HG03060 (cell line): Measurements from ENCODE around the gene ARID3B.
A peak's percentile ranks its signal among the peaks of the same experiment; 100 is the strongest.
"Not testable (repeated sequence)": the region's sequence is repeated elsewhere in the genome, so short reads cannot be mapped to it uniquely, and the experiment has no call there.

Experiments used
- ATAC-seq: cut with Tn5 transposase; IDR thresholded peaks from one replicate; pipeline ENCODE4 v1.9.1; 2021; ENCODE audit warnings: low read depth, moderate number of reproducible peaks; ENCODE audit not compliant: unreplicated experiment

The ARID3B gene

GRCh38 chr15:74565381-74566085 lies 24.5 kb downstream of the ARID3B start:
- no peak for ATAC-seq

DNA sequence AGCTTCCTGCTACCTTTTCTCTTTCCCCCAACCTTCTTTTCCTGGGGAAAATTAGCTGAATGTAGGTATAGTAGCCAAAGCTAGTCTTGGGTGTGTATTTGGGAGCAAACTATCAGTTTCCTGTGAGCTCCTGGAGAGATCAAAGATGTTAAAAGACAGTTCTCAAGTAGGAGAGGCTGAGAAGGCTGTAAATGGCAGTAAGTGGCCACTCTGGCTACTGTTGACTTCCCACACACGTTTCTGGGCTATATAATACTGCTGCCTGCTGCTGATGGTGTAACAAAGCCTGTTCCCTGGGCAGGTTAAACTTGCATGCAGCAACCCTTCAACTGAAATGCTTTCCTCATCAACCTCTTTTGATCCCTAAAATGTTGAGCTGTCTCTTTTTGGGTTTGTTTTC lies 27.6 kb downstream of the ARID3B start:
- no peak for ATAC-seq

DNA sequence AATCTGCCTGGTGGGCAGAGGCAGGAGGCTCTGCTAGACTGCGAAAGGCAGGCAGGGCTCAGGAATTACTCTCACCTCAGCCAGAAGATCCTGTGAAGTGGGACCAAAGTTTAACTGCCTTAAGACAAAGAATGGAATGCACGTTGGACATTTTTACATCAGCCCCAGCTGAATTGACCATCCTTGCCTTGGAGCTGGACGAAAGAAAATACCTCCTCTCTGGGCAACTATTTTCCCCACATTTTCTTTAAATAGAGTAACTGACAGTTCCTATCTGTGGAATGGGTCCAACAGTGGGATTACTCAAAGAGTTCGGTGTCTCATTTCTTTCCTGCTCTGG lies 28.7 kb downstream of the ARID3B start:
- no peak for ATAC-seq

DNA sequence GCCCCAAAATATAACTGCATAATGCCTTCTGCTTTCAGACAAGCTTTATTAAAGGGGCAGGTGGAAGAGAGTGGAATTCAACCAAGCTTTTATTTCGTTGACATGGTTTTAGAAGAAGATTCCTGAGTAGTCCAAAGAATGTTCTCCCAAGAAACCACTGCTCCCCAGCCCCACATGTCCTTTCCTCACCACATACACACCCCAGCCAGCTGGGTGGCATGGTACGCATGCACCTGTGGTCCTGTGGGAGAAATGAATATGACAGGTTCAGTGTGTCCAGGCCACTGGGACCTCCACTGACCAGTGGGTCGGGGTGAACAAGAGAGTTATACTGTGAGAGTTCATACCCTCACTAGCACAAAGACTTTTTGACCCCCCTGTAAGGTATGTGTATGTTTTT lies 30.2 kb downstream of the ARID3B start:
- ATAC-seq = no peak

DNA sequence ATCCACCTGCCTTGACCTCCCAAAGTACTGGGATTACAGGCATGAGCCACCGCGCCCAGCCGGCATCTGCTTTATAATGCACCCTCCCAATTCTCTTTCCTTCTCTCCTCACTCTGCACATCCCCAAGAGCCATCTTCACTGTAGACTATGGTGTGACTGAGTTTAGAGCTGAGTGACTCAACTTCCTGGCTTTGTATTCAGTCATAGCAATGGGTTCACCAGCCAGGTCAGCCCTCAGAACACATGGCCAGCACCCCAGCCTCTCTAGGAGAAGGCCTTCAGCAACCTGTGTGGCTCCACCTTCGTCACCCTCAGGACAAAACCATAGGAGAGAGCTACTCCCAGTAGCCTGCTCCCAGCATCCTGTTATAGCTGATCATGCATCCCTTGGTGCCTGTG lies 33.0 kb downstream of the ARID3B start:
- ATAC-seq = no peak

DNA sequence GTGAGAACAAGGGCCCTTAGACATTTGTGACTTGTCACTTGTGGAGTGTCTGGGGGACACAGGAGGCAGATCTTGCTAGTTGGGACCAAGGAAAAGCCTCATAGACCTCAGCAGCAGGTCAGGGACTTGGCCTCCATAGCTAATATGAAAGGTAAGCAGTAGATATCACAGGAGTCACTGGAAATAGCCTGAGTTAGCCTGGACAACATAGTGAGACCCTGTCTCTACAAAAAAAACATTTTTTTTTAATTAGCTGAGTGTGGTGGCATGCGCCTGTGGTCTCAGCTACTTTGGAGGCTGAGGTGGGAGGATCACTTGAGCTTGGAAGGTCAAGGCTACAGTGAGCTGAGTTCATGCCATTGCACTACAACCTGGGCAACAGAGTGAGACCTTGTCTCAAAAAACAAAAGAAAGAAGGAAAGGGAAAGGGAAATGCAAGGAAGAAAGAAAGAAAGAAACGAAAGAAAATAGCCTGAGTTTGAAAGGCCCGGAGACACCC lies 37.5 kb downstream of the ARID3B start:
- ATAC-seq = no peak

GRCh38 chr15:74579001-74579400 lies 38.0 kb downstream of the ARID3B start:
- ATAC-seq = no peak

DNA sequence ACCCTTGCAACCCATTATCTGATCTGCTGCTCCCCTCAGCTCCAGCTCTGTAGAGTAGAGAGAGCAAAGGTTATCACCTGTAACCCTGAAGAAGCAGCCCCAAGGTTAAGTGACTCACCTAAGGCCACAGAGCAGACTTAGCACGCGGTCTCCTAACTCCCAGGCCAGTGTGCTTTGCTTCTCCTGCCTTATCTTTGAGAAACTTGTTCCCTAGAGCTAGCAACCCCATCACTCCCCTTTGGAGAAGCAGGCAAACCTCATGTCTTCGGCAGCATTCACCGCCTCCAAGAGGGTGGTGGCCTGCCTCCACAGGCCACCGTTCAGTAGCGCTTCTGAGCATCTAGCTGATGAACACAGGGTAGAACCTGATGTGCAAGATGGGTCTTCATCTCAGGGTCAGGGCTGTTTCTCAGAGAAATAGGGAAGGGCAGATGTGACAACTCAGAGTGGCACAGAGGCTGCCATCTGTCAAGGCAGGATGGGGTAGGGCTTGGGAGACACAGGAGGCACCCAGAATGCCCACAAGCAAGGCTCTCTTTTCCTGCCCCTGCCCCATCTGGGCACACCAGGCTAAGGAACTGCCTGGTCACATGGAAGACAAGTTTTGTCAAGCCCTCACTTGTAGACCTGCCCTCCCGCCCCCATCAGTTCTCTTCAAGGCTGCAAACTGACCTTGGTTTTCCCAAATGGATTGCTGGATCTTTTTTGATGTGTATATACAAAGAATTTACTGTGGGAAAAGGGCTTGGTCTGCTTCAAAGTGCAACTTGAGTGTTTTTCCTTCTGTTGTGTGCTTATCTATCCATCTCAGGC lies 39.7 kb downstream of the ARID3B start:
- no peak for ATAC-seq

- ATAC-seq = no peak
Measured at GRCh38 chr15:74584204-74584603, 43.2 kb downstream of the ARID3B start.

DNA sequence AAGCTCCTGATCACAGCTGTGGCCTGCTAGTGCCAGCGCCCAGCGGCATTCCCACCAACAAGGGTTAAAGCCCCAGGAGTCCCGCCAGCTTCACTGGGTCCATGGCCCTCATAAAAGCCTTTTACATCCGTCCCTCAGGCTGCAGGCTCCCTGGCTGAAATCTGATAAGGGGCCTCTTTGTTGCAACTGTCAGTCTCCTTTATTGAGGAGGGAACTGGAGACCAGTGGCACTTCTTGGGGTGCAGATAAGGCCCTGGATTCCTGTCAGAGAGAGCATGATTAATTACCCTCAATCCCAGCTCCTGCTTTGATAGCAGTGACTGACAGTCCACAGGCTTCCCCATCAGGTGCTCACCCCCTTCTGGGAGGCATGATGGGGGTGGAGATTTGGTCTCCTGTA lies 43.8 kb downstream of the ARID3B start:
- ATAC-seq = no peak

- no peak for ATAC-seq
Measured at GRCh38 chr15:74585191-74585590, 44.2 kb downstream of the ARID3B start.

DNA sequence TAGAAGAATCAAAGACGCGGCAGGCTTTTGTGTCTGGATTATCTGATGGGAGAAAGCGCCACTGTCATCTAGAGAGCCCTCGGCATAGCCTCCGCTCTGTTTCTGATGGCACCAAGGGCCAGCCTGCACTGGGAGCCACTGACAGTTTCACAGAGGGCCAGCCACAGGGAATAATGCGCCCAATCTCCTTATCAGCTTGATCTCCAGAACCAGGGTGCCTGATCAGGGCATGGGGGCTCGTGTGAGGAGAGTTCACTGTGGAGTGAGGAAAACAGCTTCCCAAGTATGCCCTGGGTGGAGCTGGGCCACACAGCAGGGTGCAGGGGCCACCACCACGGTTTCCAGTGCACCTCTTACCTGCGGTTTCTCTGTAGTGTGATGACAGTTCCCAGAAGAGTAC lies 44.8 kb downstream of the ARID3B start:
- ATAC-seq = no peak

DNA sequence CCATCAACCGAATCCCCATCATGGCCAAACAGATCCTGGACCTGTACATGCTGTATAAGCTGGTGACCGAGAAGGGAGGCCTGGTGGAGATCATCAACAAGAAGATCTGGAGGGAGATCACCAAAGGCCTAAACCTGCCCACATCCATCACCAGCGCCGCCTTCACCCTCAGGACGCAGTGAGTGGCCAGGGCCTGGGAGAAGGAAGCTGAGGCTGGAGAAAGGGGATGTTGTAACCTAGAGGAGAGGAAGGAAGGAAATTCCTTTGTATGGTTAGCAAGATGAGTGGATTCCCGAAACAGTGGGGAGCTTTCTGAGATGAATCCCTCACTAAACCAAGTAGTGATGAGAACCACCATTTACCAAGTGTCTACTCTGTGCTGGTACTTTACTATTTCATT lies 48.8 kb downstream of the ARID3B start:
- no peak for ATAC-seq

GRCh38 chr15:74592222-74592621 lies 51.2 kb downstream of the ARID3B start:
- ATAC-seq = no peak

GRCh38 chr15:74593122-74593521 lies 52.1 kb downstream of the ARID3B start:
- ATAC-seq = no peak

DNA sequence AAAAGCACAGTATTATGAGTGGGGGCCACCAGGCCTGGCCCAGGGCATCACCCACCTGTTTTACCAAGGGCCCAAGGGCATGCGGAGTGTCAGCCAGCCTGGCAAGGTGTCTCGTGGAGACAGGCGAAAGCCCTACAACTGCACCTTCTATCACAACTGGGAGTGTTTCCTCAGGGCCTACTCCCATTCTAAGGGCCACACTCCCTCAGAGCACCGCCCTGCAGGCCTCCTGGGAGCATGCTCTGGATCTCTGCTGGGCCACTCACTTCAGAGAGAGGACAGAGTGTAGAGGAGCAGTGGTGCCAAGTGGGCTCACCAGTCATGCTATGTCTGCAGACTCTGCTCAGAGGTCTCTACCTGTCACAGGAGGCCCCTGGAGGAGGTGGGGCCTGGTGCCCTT lies 53.4 kb downstream of the ARID3B start:
- ATAC-seq = no peak

GRCh38 chr15:74595271-74595670 lies 54.3 kb downstream of the ARID3B start:
- no peak for ATAC-seq

GRCh38 chr15:74596736-74597135 lies 55.7 kb downstream of the ARID3B start:
- ATAC-seq = not testable (repeated sequence)

GRCh38 chr15:74597146-74597705 lies 56.2 kb downstream of the ARID3B start:
- ATAC-seq = not testable (repeated sequence)

GRCh38 chr15:74598126-74598842 lies 57.3 kb downstream of the ARID3B start:
- ATAC-seq = peak; percentile 75

GRCh38 chr15:74599156-74599555 lies 58.1 kb downstream of the ARID3B start:
- no peak for ATAC-seq
